GM10266 (cell line): ENCODE results near the gene PLA1A.

Experiments
- DNase-seq: peaks from one replicate; pipeline ENCODE4 v3.0.0; 2012; ENCODE audit errors: extremely low spot score
- CTCF ChIP-seq: IDR thresholded peaks from 2 replicates; pipeline ENCODE4 v1.5.1; 2012; ENCODE audit warnings: mild to moderate bottlenecking, low read depth; ENCODE audit not compliant: control insufficient read depth, insufficient read depth; ENCODE audit errors: missing control alignments

The PLA1A gene

GRCh38 chr3:119663885-119664284 is 66.2 kb downstream of the PLA1A start:
- no peak for TF ChIP-seq CTCF
- no peak for DNase-seq

GRCh38 chr3:119664370-119664769 is 66.7 kb downstream of the PLA1A start:
- TF ChIP-seq CTCF: no peak
- no peak for DNase-seq

GRCh38 chr3:119664850-119665379 is 67.2 kb downstream of the PLA1A start:
- TF ChIP-seq CTCF: no peak
- no peak for DNase-seq

GRCh38 chr3:119665954-119666559 is 68.4 kb downstream of the PLA1A start:
- DNase-seq: no peak
- TF ChIP-seq CTCF: no peak

GRCh38 chr3:119669906-119670570 is 72.4 kb downstream of the PLA1A start:
- no peak for DNase-seq
- TF ChIP-seq CTCF: no peak

- DNase-seq: no peak
These were observed 75.1 kb downstream of the PLA1A start for GRCh38 chr3:119672776-119673175.

More at GRCh38 chr3:119672776-119673175, 75.1 kb downstream of the PLA1A start:
- no peak for TF ChIP-seq CTCF
